Ovary (tissue), 9 donors: Measurements from ENCODE around the gene PCBP3. TPM values are rescaled to one million over a fixed set of nuclear protein-coding genes. Genes with fewer than 3 reads are reported as not detected.

ENCODE experiments used
- DNase-seq, 5 donors: peaks; one replicate each; pipeline ENCODE4 v3.0.0-alpha.2; 2019 to 2020
- H3K27ac ChIP-seq, 2 donors: fragments of 200-600 bp; one replicate each; pipeline versions ENCODE4 v1.5.1 to v1.8.0; 2019 to 2022
- H3K27me3 ChIP-seq: fragments of 200-600 bp; one replicate; pipeline ENCODE4 v1.8.0; 2022
- H3K36me3 ChIP-seq: fragments of 200-600 bp; sonication (generic); one replicate; pipeline ENCODE4 v1.5.1; 2019
- H3K4me1 ChIP-seq: one replicate; pipeline ENCODE4 v1.8.1; 2013; ENCODE audit warnings: mild to moderate bottlenecking, moderate library complexity; ENCODE audit not compliant: insufficient read depth
- H3K4me3 ChIP-seq: fragments of 200-600 bp; sonication (generic); one replicate; pipeline ENCODE4 v1.5.1; 2017
- H3K9me3 ChIP-seq, 2 donors: fragments of 200-600 bp in 1 of 2; sonication (generic) in 1 of 2; one replicate each; pipeline versions ENCODE4 v1.5.1 to v1.8.1; 2013 to 2019; ENCODE audit warnings: mild to moderate bottlenecking in 1 of 2, moderate library complexity in 1 of 2
- EP300 ChIP-seq: sonication (generic); formaldehyde crosslinking; IDR thresholded peaks from one replicate; pipeline ENCODE4 v1.6.1; 2017; ENCODE audit warnings: antibody characterized with exemption
- POLR2A ChIP-seq: fragments of 450-650 bp; IDR thresholded peaks from one replicate; pipeline ENCODE4 v1.6.1; 2017; ENCODE audit warnings: antibody characterized with exemption, mild to moderate bottlenecking, moderate library complexity
- WGBS, 3 donors: extraction: QIAGEN DNeasy Blood & Tissue Kit in 1 of 3; methylation state at CpG; one replicate each; pipeline versions ENCODE4 v1.1.5 to v1.1.7; 2013 to 2017; 5-methylcytosine and 5-hydroxymethylcytosine counted together
- intact Hi-C, 4 donors: fragments of 100-400 bp; cut with DNase I; formaldehyde crosslinking; loops; one replicate each; pipeline versions ENCODE4 v1.11.0 to v1.15.1; 2022 to 2023
- polyA plus RNA-seq, 2 donors: library from polyadenylated mRNA; stranded (reverse); fragments of 200-250 nt in 1 of 2; fragments of 350-450 nt in 1 of 2; fragmentation: Illumina TruSeq in 1 of 2; extraction: RNeasy Lipid Tissue Mini Kit (QIAGEN cat#74804) in 1 of 2; gene quantifications; one replicate each; pipeline ENCODE4 v1.2.3, GENCODE V29; 2013 to 2014
- total RNA-seq, 7 donors: library from RNA; depleted of rRNA in 2 of 7; stranded (reverse); fragments of >200 nt in 2 of 7; fragmentation: NEBNext Ultra II Directional in 3 of 7; extraction: Animal tissue kit (Norgen Biotek cat#: 25700) in 3 of 7; gene quantifications; one replicate each; pipeline versions ENCODE4 v1.1.0 to v1.2.4, GENCODE V29; 2016 to 2023
- TF ChIP-seq, protein P1 (sequence below), 3 donors: fragments of 450-650 bp in 2 of 3; fragments of 200-600 bp in 1 of 3; IDR thresholded peaks; one replicate each; pipeline versions ENCODE4 v1.5.1 to v1.8.0; 2016 to 2022; ENCODE audit warnings: antibody characterized with exemption in 3 of 3, mild to moderate bottlenecking in 1 of 3
- donor health status: DM: no; HTN: no; CAD: no; lungs with moderate emphysema.
- donor health status: DM: no; HTN: no; CAD: no.
- donor health status: Bipolar disorder and iron deficiency.
- donor health status: DM: yes; HTN: yes; CAD: no.
- donor health status: DM: no; HTN: no; CAD: no.
- donor health status: DM: yes; HTN: yes; CAD: no.

Gene PCBP3
- total and polyA plus RNA-seq, 9 donors: 2.4 to 10.1 (median 5.4) TPM

DNA sequence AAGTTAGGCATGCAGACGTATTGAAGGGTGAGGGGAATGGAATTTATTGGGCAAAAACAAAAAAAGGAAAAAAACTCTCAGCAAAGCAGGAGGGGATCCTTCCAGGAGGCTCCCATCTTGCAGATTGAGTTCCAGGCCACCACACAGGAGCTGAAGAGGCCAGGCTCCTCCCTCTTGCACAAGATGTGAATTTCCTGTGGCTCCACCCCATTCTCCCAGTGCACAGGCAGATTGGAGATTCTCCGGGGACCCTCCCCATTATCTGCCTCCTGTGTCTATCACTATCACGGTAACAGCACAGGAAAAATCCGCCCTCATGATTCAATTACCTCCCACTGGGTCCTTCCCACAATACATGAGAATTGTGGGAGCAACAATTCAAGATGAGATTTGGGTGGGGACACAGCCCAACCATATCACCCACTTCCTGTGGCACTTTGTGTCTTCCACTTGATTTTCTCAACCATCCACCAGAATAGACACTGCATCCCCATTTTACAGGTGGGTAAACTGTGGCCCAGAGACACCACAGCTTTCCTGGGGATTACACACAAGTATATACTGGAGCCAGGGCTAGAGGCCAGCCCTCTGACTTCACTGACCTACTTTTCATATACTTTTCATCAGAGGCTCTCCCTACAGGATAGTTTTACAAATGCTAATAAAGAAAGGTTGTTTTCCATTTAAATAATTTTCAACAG is 319.2 kb downstream of the PCBP3 start:
- Histone ChIP-seq H3K27me3 (no peaks in the 10 kb centered on the region), H3K4me1 (peaks cover 3% of the 10 kb centered on the region), H3K36me3 (no peaks in the 10 kb centered on the region), H3K4me3 (no peak overlapping the region), H3K9me3 (no peaks in the 10 kb centered on the region), H3K27ac (no peak overlapping the region)
- TF ChIP-seq POLR2A (no peak), EP300 (no peak)
- TF ChIP-seq, protein P1, sequence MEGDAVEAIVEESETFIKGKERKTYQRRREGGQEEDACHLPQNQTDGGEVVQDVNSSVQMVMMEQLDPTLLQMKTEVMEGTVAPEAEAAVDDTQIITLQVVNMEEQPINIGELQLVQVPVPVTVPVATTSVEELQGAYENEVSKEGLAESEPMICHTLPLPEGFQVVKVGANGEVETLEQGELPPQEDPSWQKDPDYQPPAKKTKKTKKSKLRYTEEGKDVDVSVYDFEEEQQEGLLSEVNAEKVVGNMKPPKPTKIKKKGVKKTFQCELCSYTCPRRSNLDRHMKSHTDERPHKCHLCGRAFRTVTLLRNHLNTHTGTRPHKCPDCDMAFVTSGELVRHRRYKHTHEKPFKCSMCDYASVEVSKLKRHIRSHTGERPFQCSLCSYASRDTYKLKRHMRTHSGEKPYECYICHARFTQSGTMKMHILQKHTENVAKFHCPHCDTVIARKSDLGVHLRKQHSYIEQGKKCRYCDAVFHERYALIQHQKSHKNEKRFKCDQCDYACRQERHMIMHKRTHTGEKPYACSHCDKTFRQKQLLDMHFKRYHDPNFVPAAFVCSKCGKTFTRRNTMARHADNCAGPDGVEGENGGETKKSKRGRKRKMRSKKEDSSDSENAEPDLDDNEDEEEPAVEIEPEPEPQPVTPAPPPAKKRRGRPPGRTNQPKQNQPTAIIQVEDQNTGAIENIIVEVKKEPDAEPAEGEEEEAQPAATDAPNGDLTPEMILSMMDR (IDR thresholded peaks at IDR 0.05): no peak
- 71 to 81% (median 74%) methylated on average over 4 of the region's 4 CpGs for WGBS, 3 donors
- no peak for DNase-seq
- intact Hi-C loops: no loop called here

DNA sequence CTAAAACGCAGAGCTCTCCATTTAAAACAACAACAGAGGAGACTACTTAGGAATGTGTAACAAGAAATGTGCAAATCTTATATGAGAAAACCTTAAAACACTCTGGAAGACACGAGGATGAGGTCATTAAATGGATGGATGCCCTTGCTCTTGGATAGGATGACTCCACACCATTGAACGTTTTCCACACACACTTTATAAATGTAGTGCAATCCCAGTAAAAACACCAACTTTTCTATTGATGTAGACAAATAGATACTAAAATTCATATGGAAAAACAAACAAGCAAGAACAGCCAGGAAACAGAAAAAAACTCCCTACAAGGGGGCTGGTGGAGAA is 319.7 kb downstream of the PCBP3 start:
- TF ChIP-seq EP300 (no peak), POLR2A (no peak)
- TF ChIP-seq, protein P1 (IDR thresholded peaks at IDR 0.05): no peak
- WGBS, 3 donors: 34 to 51% (median 48%) methylated on average over 3 of the region's 3 CpGs
- Histone ChIP-seq H3K4me1 (peaks cover 3% of the 10 kb centered on the region), H3K27me3 (no peaks in the 10 kb centered on the region), H3K36me3 (no peaks in the 10 kb centered on the region), H3K27ac (no peak overlapping the region), H3K9me3 (no peaks in the 10 kb centered on the region), H3K4me3 (no peak overlapping the region)
- intact Hi-C loops: no loop called here
- DNase-seq: no peak

DNA sequence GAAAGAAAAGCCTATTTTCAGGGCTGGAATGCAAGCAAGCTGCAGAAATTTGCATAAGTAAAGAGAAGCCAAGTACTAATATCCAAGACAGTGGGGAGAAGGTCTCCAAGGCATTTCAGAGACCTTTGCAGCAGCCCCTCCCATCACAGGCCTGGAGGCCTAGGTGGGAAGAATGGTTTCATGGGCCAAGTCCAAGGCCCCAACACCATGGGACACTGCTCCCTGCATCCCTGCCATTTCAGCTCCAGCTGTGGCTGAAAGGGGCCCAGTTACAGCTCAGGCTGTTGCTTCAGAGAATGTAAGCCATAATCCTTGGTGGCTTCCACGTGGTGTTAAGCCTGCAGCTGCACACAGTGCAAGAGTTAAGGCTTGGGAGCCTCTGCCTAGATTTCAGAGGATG is 321.1 kb downstream of the PCBP3 start:
- no peaks in the 10 kb centered on the region for H3K4me1 ChIP-seq
- H3K36me3 ChIP-seq: no peaks in the 10 kb centered on the region
- no peaks in the 10 kb centered on the region for H3K27me3 ChIP-seq
- H3K27ac ChIP-seq: no peak overlapping the region
- peak in 1 of 5 donors; percentile 6 for DNase-seq
- H3K4me3 ChIP-seq: no peak overlapping the region
- intact Hi-C loops: no loop called here
- 35 to 55% (median 47%) methylated on average over 1 of the region's 1 CpG for WGBS, 3 donors
- no peaks in the 10 kb centered on the region for H3K9me3 ChIP-seq
- TF ChIP-seq EP300 (no peak), POLR2A (no peak)
- TF ChIP-seq, protein P1 (IDR thresholded peaks at IDR 0.05): no peak

DNA sequence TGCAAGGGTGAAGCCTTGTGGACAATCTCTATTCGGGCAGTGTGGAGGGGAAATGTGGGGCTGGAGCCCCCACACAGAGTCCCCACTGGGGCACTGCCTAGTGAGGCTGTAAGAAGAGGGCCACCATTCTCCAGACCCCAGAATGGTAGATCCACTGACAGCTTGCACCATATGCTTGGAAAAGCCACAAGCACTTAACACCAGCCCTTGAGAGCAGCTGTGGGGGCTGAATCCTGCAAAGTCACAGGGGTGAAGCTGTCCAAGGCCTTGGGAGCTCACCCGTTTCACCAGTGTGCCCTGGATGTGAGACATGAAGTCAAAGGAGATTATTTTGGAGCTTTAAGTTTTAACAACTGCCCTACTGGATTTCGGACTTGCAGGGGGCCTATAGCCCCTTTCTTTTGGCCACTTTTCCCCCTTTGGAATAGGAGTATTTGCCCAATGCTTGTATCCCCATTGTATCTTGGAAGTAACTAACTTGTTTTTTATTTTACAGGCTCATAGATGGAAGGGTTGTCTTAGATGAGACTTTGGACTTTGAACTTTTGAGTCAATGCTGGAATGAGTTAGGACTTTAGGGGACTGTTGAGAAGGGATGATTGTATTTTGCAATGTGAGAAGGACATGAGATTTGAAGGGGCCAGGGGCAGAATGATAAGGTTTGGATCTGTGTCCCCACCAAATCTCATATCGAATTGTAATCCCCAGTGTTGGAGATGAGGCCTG is 321.7 kb downstream of the PCBP3 start:
- TF ChIP-seq EP300 (no peak), POLR2A (no peak)
- TF ChIP-seq, protein P1 (IDR thresholded peaks at IDR 0.05): no peak
- H3K4me1 ChIP-seq: no peaks in the 10 kb centered on the region
- H3K36me3 ChIP-seq: no peaks in the 10 kb centered on the region
- peak in 1 of 5 donors; percentile 8 for DNase-seq
- no peaks in the 10 kb centered on the region for H3K9me3 ChIP-seq
- intact Hi-C loops: no loop called here
- 82 to 92% (median 84%) methylated on average over 4 of the region's 4 CpGs for WGBS, 3 donors
- no peaks in the 10 kb centered on the region for H3K27me3 ChIP-seq
- H3K4me3 ChIP-seq: no peak overlapping the region
- no peak overlapping the region for H3K27ac ChIP-seq
